Keratinocyte (primary cell): ENCODE data around the gene AVL9.

Experiments used
- EZH2 ChIP-seq: IDR thresholded peaks from one replicate; pipeline ENCODE4 v1.6.1; 2012; ENCODE audit warnings: inconsistent platforms, mild to moderate bottlenecking, low read length, moderate library complexity
- TF ChIP-seq, protein P1 (sequence below), 3 experiments: IDR thresholded peaks in 1 of 3; conservative IDR thresholded peaks in 1 of 3; optimal IDR thresholded peaks in 1 of 3; 2 replicates in 2 of 3; 3 replicates in 1 of 3; pipeline versions ENCODE3 to v1.5.1; 2011; ENCODE audit warnings: low read length in 3 of 3, mild to moderate bottlenecking in 3 of 3, moderate library complexity in 2 of 3, control low read depth in 1 of 3, inconsistent platforms in 1 of 3; ENCODE audit not compliant: insufficient read depth in 2 of 3; ENCODE audit errors: extremely low read depth in 1 of 3

DNA sequence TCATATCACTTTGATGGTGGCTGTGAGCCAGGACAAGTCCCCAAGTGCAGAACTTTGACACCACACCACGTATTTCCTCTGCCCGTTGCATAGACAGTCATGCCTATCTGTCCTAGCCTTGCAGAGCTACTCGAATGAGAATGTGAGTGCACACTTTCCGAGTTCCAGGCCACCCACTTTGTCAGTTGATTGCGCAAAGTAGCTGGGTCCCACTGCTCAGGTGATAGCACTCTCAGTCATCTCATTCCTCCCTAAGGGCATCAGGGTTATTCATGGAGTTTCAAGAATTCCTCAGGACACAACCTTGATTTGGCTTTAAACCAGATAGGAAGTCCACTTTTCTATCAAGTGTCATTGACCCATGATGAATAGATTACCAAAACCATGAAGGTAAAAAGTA is 24.4 kb upstream of the AVL9 start:
- TF ChIP-seq, protein P1, sequence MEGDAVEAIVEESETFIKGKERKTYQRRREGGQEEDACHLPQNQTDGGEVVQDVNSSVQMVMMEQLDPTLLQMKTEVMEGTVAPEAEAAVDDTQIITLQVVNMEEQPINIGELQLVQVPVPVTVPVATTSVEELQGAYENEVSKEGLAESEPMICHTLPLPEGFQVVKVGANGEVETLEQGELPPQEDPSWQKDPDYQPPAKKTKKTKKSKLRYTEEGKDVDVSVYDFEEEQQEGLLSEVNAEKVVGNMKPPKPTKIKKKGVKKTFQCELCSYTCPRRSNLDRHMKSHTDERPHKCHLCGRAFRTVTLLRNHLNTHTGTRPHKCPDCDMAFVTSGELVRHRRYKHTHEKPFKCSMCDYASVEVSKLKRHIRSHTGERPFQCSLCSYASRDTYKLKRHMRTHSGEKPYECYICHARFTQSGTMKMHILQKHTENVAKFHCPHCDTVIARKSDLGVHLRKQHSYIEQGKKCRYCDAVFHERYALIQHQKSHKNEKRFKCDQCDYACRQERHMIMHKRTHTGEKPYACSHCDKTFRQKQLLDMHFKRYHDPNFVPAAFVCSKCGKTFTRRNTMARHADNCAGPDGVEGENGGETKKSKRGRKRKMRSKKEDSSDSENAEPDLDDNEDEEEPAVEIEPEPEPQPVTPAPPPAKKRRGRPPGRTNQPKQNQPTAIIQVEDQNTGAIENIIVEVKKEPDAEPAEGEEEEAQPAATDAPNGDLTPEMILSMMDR (optimal IDR thresholded peaks at IDR 0.05 in 1 of 3, IDR thresholded peaks at IDR 0.05 in 1 of 3, conservative IDR thresholded peaks at IDR 0.05 in 1 of 3; ENCODE audit: extremely low read depth in 1 of 3, insufficient read depth in 2 of 3, low read length in 3 of 3) = no peak
- no peak for TF ChIP-seq EZH2
